AML-193 (cell line): Measurements from ENCODE around the gene OSTF1.
A peak's percentile ranks its signal among the peaks of the same experiment; 100 is the strongest.

Experiments used
- DNase-seq, 2 experiments: peaks; one replicate each; lab custom pipeline; 2025; lab: John Stamatoyannopoulos, UW

Gene OSTF1

DNA sequence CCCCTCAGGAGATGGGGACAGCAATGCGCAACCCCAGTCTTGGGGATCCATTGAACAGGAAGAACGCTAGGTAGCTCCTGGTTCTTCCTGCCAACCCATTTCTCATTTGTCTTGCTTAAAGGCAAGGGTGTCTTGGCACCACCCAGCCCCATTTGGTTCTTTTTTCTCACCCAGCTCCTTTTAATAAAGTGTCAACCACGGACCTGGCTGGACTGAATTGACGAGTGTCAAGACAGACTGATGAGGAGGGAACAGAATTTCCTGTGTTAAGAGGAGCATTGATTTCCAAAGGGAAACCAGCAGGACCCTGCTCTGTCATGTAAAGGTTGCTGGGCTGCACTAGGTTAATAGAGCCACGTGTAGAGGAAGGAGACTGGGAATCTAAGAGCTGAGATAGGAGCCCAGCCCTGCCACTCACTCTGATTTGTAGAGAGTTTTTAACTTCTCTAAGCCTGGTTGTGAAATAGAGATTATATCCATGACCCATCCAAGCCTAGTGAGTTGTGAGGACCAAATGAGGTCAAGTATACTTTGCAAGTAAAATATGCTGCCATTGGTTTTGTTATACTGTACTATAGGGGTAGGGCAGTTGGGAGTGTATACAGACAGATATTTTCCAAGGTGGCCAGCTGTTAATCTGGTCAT is 33.7 kb downstream of the OSTF1 start:
- no peak for DNase-seq

DNA sequence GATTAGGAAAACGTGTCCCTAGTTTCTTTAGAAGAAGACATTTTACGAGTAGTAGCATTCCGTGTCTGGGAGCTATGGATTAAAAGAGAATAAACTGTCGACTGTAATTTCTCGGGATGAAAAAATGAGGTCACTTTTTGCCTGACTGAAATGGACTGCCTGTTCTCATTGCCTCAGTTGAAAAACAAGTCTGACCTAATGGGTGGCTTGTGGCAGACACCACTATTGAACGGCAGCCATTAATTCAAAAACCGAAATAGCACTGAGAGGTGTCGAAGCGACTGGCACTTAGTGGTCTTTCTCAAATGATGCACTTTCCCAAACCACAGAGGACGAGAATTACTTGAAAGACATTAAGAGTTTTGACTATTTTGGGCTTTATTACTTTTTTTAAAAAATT is 35.4 kb downstream of the OSTF1 start:
- DNase-seq: no peak

DNA sequence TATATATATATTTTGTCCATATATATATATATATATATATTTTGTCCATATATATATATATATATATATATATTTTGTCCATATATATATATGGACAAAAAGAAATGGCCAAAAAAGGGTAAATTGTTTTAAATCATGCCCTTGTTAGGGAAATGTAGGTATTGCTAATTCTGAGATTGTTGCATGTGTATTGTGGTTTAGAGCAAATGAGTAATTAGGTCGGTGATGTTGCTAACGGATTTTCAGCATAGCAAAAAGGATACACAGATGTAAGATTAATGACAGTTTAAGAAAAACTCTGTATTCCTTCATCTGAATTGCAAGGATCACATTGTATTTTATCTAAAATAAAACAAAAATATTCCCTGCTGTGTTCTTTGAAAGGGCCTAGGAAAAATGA is 40.2 kb downstream of the OSTF1 start:
- DNase-seq: no peak

GRCh38 chr9:75130172-75130571 is 41.9 kb downstream of the OSTF1 start:
- DNase-seq: no peak

DNA sequence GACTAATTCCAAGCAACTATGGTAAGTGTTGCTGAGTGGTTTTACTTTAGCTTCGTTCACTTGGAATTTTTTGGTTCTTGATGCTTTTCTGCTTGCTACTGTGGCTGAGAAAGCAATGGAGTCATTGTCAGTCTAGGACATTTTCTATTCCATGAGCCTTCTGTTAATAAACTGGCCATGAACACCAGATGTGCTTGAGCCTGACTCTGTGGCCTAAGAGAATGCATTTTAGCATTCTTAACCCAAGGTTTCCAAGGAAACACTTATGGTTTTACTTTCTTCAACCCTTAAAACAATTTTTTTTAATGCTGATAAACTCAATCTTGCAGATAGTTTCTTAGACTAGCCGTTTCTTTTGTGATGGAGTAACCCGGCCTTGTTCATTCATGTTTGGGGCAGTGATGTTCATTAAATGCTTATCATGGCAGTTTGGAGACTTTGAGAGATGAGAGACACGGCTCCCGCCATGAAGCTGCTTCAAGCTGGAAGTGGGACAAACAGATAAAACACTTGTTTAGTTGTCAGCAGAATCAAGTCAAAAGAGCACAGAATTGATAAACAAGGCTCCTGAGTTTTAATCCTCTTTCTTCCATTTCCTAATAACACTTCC is 42.4 kb downstream of the OSTF1 start:
- no peak for DNase-seq

GRCh38 chr9:75131700-75132099 is 43.4 kb downstream of the OSTF1 start:
- DNase-seq: no peak

GRCh38 chr9:75132244-75132643 is 43.9 kb downstream of the OSTF1 start:
- DNase-seq: peak; percentile 74 to 75

- no peak for DNase-seq
These were observed 45.1 kb downstream of the OSTF1 start for GRCh38 chr9:75133396-75133795.

DNA sequence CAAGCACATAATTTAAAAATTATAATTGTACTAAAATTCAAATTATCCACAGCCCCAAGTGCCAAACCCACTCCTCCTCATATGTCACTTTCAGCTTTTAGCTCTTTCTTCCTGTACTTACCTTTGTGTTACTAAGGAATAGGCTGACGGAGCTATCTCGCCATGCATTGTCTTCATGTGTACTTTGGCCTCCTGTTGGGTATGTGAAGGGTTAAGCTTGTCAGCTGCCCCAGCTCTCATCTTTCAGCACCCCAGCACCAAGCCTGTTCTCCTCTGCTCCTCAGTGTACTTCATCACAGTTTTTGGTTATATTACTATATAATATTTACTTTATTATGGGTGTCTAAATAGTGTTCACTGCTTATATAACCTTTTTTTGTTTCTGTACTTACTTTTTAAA is 46.2 kb downstream of the OSTF1 start:
- no peak for DNase-seq

DNA sequence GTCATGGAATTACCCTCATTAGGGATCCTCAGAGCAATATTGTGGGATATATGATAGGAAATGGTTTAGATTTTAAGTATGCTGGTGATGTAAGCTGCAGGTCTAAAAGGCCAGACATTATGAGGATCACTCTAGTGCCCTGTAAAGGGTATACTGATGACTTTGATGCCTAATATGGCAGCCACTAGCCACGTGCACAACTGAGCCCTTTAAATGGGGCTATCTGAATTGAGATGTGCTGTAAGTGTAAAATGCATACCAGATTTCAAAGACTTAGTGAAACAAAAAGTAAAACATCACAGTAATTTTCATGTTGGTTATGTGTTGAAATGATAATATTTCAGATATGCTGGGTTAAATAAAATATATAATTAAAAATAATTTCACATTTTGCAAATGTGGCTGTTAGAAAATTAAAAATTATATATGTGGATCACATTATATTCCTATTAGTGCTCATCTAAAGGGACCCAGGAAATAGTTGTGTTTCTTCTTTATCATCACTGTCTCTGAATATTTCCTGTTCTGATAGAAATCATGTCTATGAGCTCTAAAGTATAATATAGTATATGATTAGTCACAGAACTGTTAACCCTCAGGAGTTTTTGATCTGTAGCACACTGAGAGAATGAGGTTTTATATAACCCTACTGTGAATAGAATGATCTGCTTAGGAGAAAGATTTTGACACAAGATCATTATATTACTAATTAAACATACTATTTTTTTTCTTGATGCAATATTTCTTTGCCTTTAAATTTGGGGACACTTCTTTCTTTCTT is 50.1 kb downstream of the OSTF1 start:
- DNase-seq: no peak

DNA sequence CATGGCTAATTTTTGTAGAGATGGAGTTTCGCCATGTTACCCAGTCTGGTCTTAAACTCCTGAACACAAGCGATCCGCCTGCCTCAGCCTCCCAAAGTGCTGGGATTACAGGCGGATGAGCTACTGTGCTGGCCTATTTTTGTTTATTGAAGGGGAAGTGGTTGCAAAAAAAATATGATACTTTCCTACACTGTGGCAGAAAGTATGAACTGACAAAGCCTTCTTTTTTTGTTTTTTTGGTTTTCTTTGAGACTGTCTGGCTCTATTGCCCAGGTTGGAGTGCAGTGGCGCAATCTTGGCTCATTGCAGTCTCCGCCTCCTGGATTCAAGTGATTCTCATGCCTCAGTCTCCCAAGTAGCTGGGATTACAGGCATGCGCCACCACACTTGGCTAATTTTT is 50.9 kb downstream of the OSTF1 start:
- no peak for DNase-seq

GRCh38 chr9:75140261-75140660 is 51.9 kb downstream of the OSTF1 start:
- no peak for DNase-seq

DNA sequence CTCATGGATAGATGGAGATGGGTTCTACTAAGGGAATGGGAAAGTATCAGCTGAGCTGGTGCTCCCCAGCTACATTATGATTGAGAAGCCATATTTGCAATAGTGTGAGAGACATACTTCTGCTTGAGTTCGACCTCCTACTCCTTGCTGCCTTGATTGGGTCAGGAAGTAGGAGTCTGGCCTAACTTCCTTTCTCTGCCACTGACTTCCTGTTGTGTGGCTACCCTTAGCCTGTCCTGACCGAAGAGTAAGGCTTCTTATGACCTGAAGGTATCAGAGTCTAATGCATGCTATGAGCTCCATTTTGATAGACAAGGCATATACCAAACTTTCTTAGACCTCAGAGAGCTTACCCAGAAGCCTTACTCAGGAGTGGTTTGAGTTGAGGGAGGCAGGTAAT is 53.9 kb downstream of the OSTF1 start:
- peak; percentile 91 to 95 for DNase-seq

DNA sequence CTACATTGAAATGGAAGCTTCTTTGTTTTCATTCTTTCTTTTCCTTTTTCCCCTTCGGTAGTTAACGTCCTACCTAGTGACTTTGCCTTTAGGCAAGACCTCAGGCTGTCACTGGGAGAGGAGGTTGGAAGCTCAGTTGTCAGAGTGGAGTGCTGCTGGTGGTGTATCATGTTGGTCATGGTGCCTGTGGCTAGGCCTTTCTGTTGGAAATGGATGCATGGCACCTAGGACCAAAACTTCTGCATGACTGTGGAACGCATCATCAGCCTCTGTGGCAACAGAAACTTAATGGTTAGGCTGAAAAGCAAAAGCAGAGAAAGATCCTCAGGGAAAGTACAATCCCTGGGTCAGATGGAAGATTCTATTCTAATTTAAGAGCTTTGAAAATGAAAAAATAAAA is 57.9 kb downstream of the OSTF1 start:
- DNase-seq: no peak

DNA sequence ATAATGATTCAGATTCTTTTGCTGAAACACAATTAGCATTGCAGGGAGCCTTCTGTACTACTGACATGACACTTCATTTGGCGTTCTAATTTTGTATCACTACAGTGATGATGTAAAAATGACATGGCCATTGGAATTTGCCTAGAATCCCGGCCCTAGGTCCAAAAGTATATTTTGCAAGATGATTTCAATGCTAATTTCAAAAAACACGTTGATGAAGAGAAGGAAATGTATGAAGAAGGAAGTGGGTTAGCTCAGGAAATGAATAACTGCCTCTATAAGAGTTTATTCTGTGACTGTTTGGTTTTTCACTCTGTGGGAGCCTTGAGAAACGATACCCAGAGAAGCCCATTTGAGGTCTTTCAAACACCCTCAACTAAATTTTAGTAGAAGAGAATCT is 59.3 kb downstream of the OSTF1 start:
- DNase-seq: peak; percentile 76 to 78

DNA sequence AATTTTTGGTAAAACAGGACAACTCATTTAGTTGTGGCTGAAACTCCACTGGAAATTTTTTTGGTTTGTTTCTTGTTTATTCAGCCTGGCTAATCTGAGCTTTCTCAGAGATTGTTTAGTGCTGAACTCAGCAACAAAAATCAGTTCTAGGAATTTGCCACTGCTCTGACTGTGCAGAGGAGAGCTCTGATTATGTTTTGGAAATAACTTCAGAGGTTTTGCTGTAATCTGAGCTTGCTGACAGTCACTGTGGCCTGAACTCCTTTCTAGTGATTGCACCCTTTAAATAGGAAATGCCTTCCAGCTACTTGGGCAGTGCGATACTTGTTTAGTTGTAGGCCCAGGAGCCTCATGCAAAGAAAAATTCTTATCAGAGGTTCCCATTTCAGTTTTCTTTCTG is 60.2 kb downstream of the OSTF1 start:
- no peak for DNase-seq

DNA sequence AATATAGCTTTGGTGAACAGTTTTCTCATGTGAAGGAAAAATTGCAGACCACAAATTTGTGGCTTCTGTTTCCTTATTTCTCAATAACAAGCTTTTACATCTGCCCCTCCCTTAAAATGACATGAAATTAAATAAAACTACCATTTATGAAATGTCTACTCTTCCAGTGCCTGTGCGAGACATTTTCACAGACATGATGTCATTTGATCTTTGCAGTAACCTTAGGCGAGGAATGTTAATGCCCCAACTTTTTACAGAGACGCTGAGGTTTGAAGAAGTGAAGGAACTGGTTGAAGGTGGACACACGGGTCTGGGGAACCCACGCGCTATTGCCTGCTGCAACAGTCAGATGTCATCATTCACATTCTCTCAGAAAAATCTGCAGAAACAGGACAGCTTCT is 61.5 kb downstream of the OSTF1 start:
- peak; percentile 41 to 63 for DNase-seq

DNA sequence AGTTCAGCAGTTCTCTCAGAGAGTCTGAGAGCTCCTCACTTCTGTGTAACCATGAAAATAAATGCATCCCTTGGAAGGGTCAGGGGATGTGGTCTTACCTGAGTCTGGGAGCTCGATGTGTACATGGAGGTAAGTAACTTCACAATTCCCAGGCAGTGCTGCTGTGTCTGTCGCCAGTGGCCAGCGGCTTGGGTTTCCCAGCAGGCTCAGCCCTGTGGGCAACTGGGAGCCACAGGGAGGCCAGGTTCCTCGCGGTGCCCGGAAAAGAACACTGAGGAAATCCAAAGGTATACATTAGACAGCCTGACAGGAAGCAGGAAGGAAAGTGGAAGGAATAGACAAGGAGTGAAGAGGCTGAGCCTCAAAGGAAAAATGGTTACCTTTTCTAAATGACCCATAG is 62.2 kb downstream of the OSTF1 start:
- DNase-seq: no peak

- no peak for DNase-seq
These were observed 64.1 kb downstream of the OSTF1 start for GRCh38 chr9:75152416-75152815.

- peak in 1 of 2 experiments; percentile 12 for DNase-seq
These were observed 68.5 kb downstream of the OSTF1 start for GRCh38 chr9:75156858-75157257.

- DNase-seq: peak; percentile 61 to 67
These were observed 73.0 kb downstream of the OSTF1 start for GRCh38 chr9:75161116-75161857.

GRCh38 chr9:75163764-75164163 is 75.5 kb downstream of the OSTF1 start:
- DNase-seq: no peak

GRCh38 chr9:75164573-75164972 is 76.3 kb downstream of the OSTF1 start:
- no peak for DNase-seq
